Measurements from ENCODE around the gene AKAP6. TPM values are rescaled to one million over a fixed set of nuclear protein-coding genes. Genes with fewer than 3 reads are reported as not detected.

AKAP6 gene
- total and polyA plus RNA-seq, 10 of the 15 experiments (the other 5 are each of a cell fraction or from before 2014, with no cell fraction given) = 0.35 to 5.9 (median 2.2) TPM

DNA sequence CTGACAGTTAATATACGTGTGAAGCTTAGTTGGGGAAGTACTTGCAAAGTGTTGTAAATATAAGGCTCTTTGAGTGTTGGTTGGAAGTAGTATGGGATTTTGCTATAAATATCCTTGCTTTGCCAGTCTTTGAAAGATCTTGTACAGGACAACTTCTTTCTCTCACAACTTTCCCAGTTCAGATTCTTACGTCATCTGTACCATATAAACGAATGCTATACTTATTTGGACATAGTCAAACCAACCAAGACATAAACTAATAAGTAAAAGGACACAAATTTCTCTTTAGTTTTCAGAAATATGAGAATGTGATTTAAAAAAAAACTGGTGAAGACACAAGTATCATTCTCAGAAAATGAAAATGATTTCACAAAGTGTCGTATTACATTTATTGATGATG, 456.5 kb downstream of the AKAP6 start (continued):
- TF ChIP-seq, protein P1, sequence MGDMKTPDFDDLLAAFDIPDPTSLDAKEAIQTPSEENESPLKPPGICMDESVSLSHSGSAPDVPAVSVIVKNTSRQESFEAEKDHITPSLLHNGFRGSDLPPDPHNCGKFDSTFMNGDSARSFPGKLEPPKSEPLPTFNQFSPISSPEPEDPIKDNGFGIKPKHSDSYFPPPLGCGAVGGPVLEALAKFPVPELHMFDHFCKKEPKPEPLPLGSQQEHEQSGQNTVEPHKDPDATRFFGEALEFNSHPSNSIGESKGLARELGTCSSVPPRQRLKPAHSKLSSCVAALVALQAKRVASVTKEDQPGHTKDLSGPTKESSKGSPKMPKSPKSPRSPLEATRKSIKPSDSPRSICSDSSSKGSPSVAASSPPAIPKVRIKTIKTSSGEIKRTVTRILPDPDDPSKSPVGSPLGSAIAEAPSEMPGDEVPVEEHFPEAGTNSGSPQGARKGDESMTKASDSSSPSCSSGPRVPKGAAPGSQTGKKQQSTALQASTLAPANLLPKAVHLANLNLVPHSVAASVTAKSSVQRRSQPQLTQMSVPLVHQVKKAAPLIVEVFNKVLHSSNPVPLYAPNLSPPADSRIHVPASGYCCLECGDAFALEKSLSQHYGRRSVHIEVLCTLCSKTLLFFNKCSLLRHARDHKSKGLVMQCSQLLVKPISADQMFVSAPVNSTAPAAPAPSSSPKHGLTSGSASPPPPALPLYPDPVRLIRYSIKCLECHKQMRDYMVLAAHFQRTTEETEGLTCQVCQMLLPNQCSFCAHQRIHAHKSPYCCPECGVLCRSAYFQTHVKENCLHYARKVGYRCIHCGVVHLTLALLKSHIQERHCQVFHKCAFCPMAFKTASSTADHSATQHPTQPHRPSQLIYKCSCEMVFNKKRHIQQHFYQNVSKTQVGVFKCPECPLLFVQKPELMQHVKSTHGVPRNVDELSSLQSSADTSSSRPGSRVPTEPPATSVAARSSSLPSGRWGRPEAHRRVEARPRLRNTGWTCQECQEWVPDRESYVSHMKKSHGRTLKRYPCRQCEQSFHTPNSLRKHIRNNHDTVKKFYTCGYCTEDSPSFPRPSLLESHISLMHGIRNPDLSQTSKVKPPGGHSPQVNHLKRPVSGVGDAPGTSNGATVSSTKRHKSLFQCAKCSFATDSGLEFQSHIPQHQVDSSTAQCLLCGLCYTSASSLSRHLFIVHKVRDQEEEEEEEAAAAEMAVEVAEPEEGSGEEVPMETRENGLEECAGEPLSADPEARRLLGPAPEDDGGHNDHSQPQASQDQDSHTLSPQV (IDR thresholded peaks at IDR 0.05) = no peak
- TF ChIP-seq NR2C1 (IDR thresholded peaks at IDR 0.05) (no peak), SMAD1 (IDR thresholded peaks at IDR 0.05; ENCODE audit: low read depth, partially characterized antibody) (no peak), MXI1 (IDR thresholded peaks at IDR 0.05; ENCODE audit: low read depth, low read length) (no peak), RBBP5 (conservative IDR thresholded peaks at IDR 0.05) (no peak), FOS (IDR thresholded peaks at IDR 0.05; ENCODE audit: borderline replicate concordance, extremely low read depth, insufficient read length) (no peak)
- TF ChIP-seq, protein P2, sequence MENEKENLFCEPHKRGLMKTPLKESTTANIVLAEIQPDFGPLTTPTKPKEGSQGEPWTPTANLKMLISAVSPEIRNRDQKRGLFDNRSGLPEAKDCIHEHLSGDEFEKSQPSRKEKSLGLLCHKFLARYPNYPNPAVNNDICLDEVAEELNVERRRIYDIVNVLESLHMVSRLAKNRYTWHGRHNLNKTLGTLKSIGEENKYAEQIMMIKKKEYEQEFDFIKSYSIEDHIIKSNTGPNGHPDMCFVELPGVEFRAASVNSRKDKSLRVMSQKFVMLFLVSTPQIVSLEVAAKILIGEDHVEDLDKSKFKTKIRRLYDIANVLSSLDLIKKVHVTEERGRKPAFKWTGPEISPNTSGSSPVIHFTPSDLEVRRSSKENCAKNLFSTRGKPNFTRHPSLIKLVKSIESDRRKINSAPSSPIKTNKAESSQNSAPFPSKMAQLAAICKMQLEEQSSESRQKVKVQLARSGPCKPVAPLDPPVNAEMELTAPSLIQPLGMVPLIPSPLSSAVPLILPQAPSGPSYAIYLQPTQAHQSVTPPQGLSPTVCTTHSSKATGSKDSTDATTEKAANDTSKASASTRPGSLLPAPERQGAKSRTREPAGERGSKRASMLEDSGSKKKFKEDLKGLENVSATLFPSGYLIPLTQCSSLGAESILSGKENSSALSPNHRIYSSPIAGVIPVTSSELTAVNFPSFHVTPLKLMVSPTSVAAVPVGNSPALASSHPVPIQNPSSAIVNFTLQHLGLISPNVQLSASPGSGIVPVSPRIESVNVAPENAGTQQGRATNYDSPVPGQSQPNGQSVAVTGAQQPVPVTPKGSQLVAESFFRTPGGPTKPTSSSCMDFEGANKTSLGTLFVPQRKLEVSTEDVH (IDR thresholded peaks at IDR 0.05; ENCODE audit: low read depth, partially characterized antibody) = no peak
